Frontal cortex (tissue), 4 donors: ENCODE measurements around the gene CHST3. TPM values are rescaled to one million over a fixed set of nuclear protein-coding genes. Genes with fewer than 3 reads are reported as not detected.
A peak's percentile ranks its signal among the peaks of the same experiment; 100 is the strongest.

ENCODE experiments used
- DNase-seq, 2 donors: peaks; one replicate each; pipeline ENCODE4 v3.0.0; 2012; ENCODE audit warnings: low spot score in 2 of 2
- FAIRE-seq: peaks from 2 replicates; lab custom pipeline; 2012; peaks lifted over from hg19 to GRCh38; lab: Jason Lieb, UNC
- total RNA-seq: library from RNA; depleted of rRNA; stranded (reverse); fragments of >200 nt; gene quantifications from one replicate; pipeline ENCODE4 v1.2.3, GENCODE V29; 2014
- donor health status: control.
- donor health status: control.
- donor health status: control.

CHST3 gene
- total RNA-seq, 1 donor from 2014 or later, result 3.3 TPM

- DNase-seq, result no peak
Observed at GRCh38 chr10:72008096-72008981, 44.1 kb downstream of the CHST3 start.

GRCh38 chr10:72009051-72009424 lies 44.8 kb downstream of the CHST3 start:
- FAIRE-seq, result no peak

More at GRCh38 chr10:72008096-72008981, 44.1 kb downstream of the CHST3 start:
- FAIRE-seq, result no peak

GRCh38 chr10:72009425-72010081 lies 45.4 kb downstream of the CHST3 start:
- peak; percentile 65 to 79 for DNase-seq
- FAIRE-seq, result no peak

More at GRCh38 chr10:72009051-72009424, 44.8 kb downstream of the CHST3 start:
- DNase-seq, result no peak

- DNase-seq, result no peak
- FAIRE-seq, result no peak
Observed at GRCh38 chr10:72010234-72010973, 46.2 kb downstream of the CHST3 start.

- FAIRE-seq (no peak), DNase-seq (no peak)
Observed at GRCh38 chr10:72011016-72011415, 46.8 kb downstream of the CHST3 start.

GRCh38 chr10:72011468-72011867 lies 47.3 kb downstream of the CHST3 start:
- DNase-seq (peak in 1 of 2 donors; percentile 68), FAIRE-seq (no peak)

- FAIRE-seq (no peak), DNase-seq (no peak)
Observed at GRCh38 chr10:72011976-72012512, 47.8 kb downstream of the CHST3 start.

GRCh38 chr10:72012796-72013195 lies 48.6 kb downstream of the CHST3 start:
- FAIRE-seq (no peak), DNase-seq (no peak)

- DNase-seq (peak in 1 of 2 donors; percentile 23), FAIRE-seq (no peak)
Observed at GRCh38 chr10:72013202-72013945, 49.2 kb downstream of the CHST3 start.

- no peak for FAIRE-seq
- DNase-seq, result no peak
Observed at GRCh38 chr10:72014197-72014596, 50.0 kb downstream of the CHST3 start.

GRCh38 chr10:72014785-72015480 lies 50.7 kb downstream of the CHST3 start:
- no peak for DNase-seq
- no peak for FAIRE-seq

GRCh38 chr10:72015841-72016240 lies 51.6 kb downstream of the CHST3 start:
- DNase-seq, result no peak
- no peak for FAIRE-seq

- no peak for DNase-seq
Observed at GRCh38 chr10:72016608-72017300, 52.6 kb downstream of the CHST3 start.

GRCh38 chr10:72019085-72019876 lies 55.1 kb downstream of the CHST3 start:
- DNase-seq (no peak), FAIRE-seq (no peak)

More at GRCh38 chr10:72016608-72017300, 52.6 kb downstream of the CHST3 start:
- FAIRE-seq, result no peak

GRCh38 chr10:72020914-72021809 lies 57.0 kb downstream of the CHST3 start:
- DNase-seq, result no peak
- FAIRE-seq, result no peak

- FAIRE-seq (no peak), DNase-seq (no peak)
Observed at GRCh38 chr10:72022228-72022627, 58.0 kb downstream of the CHST3 start.
